Left lung (tissue), 10 donors: Measurements from ENCODE around the gene NRXN2. TPM values are rescaled to one million over a fixed set of nuclear protein-coding genes. Genes with fewer than 3 reads are reported as not detected.
A peak's percentile ranks its signal among the peaks of the same experiment; 100 is the strongest.

Source experiments
- ATAC-seq: fragments of 200-7000 bp; cut with Tn5 transposase; one replicate; pipeline ENCODE4 v1.9.1; 2020; ENCODE audit warnings: moderate library complexity
- DNase-seq, 4 donors: peaks; one replicate each; pipeline ENCODE4 v3.0.0-alpha.2; 2013 to 2020
- H3K27ac ChIP-seq, 2 donors: fragments of 200-600 bp; sonication (generic) in 1 of 2; one replicate each; pipeline versions ENCODE4 v1.5.0 to v1.8.0; 2020 to 2021
- H3K27me3 ChIP-seq, 2 donors: fragments of 200-600 bp; sonication (generic) in 1 of 2; one replicate each; pipeline versions ENCODE4 v1.5.0 to v1.8.0; 2020 to 2021
- H3K36me3 ChIP-seq, 2 donors: fragments of 200-600 bp; sonication (generic) in 1 of 2; one replicate each; pipeline versions ENCODE4 v1.5.0 to v1.8.0; 2020 to 2021
- H3K4me1 ChIP-seq, 2 donors: fragments of 200-600 bp; one replicate each; pipeline ENCODE4 v1.8.0; 2021
- H3K4me3 ChIP-seq, 2 donors: fragments of 200-600 bp; sonication (generic) in 1 of 2; one replicate each; pipeline versions ENCODE4 v1.5.0 to v1.8.0; 2020 to 2021; ENCODE audit warnings: mild to moderate bottlenecking in 1 of 2
- H3K9me3 ChIP-seq, 2 donors: fragments of 200-600 bp; sonication (generic) in 1 of 2; one replicate each; pipeline versions ENCODE4 v1.5.0 to v1.8.0; 2020 to 2021
- intact Hi-C, 2 donors: fragments of 100-400 bp; cut with DNase I; formaldehyde crosslinking; loops; one replicate each; pipeline versions ENCODE4 v1.11.2 to v1.14.2; 2022
- polyA plus RNA-seq, 6 donors: library from polyadenylated mRNA; unstranded; fragments of 120-200 nt; gene quantifications; one replicate each; pipeline ENCODE4 v1.2.1, GENCODE V29; 2013; ENCODE audit not compliant: insufficient read length in 6 of 6
- total RNA-seq, 2 donors: library from RNA; stranded (reverse); fragmentation: NEBNext Ultra II Directional; extraction: Animal tissue kit (Norgen Biotek cat#: 25700); gene quantifications; one replicate each; pipeline ENCODE4 v1.2.1, GENCODE V29; 2021
- TF ChIP-seq, protein P1 (sequence below), 2 donors: fragments of 200-600 bp; sonication (generic) in 1 of 2; IDR thresholded peaks; one replicate each; pipeline versions ENCODE4 v1.5.0 to v1.8.0; 2021; ENCODE audit warnings: antibody characterized with exemption in 2 of 2
- donor health status: DM: no; HTN: yes; CAD: no.
- donor health status: DM: no; HTN: no; CAD: no.

Gene NRXN2
- total and polyA plus RNA-seq, 8 donors: 3.5 to 15.0 (median 10.4) TPM

DNA sequence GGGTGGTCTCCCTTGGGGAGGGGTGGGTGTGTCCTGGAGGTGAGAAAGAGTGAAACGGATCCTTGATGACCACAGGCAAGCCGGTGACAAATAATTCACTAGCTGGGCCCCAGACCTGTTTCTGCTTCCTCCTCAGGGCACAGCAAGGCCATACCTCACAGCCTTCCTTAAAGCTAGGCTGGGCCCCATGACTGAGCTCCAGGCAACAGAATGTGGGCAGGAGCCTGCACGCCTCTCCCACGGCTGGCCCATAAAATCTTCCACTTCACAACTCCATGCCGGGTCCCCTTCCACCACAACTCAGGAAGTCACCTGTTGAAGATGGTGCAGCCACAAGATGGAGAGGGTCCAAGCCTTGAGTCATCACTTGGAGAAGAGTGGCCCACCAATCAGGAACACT is 108.1 kb downstream of the NRXN2 start:
- H3K4me3 ChIP-seq: no peak overlapping the region
- H3K36me3 ChIP-seq: no peaks in the 10 kb centered on the region
- no peaks in the 10 kb centered on the region for H3K9me3 ChIP-seq
- H3K4me1 ChIP-seq: peaks cover 1 to 4% of the 10 kb centered on the region in 2 donors
- H3K27ac ChIP-seq: no peak overlapping the region
- DNase-seq (no peak), ATAC-seq (no peak)
- TF ChIP-seq, protein P1, sequence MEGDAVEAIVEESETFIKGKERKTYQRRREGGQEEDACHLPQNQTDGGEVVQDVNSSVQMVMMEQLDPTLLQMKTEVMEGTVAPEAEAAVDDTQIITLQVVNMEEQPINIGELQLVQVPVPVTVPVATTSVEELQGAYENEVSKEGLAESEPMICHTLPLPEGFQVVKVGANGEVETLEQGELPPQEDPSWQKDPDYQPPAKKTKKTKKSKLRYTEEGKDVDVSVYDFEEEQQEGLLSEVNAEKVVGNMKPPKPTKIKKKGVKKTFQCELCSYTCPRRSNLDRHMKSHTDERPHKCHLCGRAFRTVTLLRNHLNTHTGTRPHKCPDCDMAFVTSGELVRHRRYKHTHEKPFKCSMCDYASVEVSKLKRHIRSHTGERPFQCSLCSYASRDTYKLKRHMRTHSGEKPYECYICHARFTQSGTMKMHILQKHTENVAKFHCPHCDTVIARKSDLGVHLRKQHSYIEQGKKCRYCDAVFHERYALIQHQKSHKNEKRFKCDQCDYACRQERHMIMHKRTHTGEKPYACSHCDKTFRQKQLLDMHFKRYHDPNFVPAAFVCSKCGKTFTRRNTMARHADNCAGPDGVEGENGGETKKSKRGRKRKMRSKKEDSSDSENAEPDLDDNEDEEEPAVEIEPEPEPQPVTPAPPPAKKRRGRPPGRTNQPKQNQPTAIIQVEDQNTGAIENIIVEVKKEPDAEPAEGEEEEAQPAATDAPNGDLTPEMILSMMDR (IDR thresholded peaks at IDR 0.05): no peak
- intact Hi-C loops: no loop called here
- no peaks in the 10 kb centered on the region for H3K27me3 ChIP-seq

GRCh38 chr11:64613648-64614047 is 109.3 kb downstream of the NRXN2 start:
- ATAC-seq (no peak), DNase-seq (no peak)
- Histone ChIP-seq H3K27ac (no peak overlapping the region), H3K9me3 (no peaks in the 10 kb centered on the region), H3K27me3 (peaks cover 0 to 4% of the 10 kb centered on the region in 2 donors), H3K36me3 (no peaks in the 10 kb centered on the region), H3K4me1 (peaks cover 0 to 4% of the 10 kb centered on the region in 2 donors), H3K4me3 (no peak overlapping the region)
- TF ChIP-seq, protein P1 (IDR thresholded peaks at IDR 0.05): no peak
- intact Hi-C loops: no loop called here

- Histone ChIP-seq H3K4me3 (no peak overlapping the region), H3K27me3 (peaks cover 0 to 18% of the 10 kb centered on the region in 2 donors), H3K9me3 (no peaks in the 10 kb centered on the region), H3K4me1 (peaks cover 0 to 4% of the 10 kb centered on the region in 2 donors), H3K27ac (no peak overlapping the region), H3K36me3 (no peaks in the 10 kb centered on the region)
- DNase-seq (peak in 1 of 4 donors; percentile 55), ATAC-seq (no peak)
- TF ChIP-seq, protein P1 (IDR thresholded peaks at IDR 0.05): no peak
- intact Hi-C loops: no loop called here
Observed at GRCh38 chr11:64611869-64612646, 110.9 kb downstream of the NRXN2 start.

DNA sequence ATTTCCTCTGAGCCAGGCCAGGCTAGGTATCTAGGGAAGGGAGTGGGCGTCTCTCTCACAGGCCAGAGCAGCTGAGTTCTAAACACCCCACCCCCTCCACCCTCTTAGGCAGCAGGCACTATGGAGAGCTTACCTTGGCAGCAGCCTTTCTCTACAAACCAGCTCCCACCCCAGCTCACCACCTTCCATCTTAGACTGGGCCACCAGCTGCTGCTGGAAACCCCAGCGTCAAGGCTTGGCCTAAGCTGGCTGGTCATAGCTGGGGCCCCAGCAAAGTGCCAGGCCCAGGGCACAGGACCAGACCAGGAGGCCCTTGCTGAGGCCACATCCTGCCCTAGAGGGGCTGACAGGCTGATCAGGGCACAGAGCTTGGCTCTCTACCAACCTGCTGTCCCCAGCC is 111.8 kb downstream of the NRXN2 start:
- ATAC-seq (no peak), DNase-seq (peak in 1 of 4 donors; percentile 28)
- intact Hi-C loops: no loop called here
- Histone ChIP-seq H3K27me3 (peaks cover 0 to 27% of the 10 kb centered on the region in 2 donors), H3K4me3 (no peak overlapping the region), H3K9me3 (no peaks in the 10 kb centered on the region), H3K36me3 (no peaks in the 10 kb centered on the region), H3K4me1 (peaks cover 0 to 4% of the 10 kb centered on the region in 2 donors), H3K27ac (no peak overlapping the region)
- TF ChIP-seq, protein P1 (IDR thresholded peaks at IDR 0.05): no peak

DNA sequence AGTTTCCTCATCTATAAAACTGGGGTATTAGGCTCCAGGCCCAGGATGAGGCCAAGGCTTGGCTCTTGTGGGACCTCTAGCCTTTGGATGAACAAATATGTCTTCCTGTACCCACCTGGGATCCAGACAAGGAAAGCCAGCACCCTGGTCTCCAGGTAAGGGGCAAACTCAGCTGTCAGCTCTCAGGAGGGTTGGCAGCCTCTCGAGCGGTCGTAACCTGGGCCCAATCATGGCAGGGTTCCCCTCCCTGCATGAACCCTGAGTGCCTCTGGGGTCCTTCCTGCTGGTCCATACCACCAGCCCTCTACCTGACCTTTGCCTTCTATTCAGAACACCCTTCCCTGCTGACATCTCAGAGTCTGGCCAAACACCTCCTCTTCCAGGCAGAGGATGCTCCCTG is 112.4 kb downstream of the NRXN2 start:
- H3K27me3 ChIP-seq: peaks cover 0 to 33% of the 10 kb centered on the region in 2 donors
- ATAC-seq: no peak
- H3K27ac ChIP-seq: no peak overlapping the region
- DNase-seq: peak in 1 of 4 donors; percentile 14
- peaks cover 0 to 4% of the 10 kb centered on the region in 2 donors for H3K4me1 ChIP-seq
- TF ChIP-seq, protein P1 (IDR thresholded peaks at IDR 0.05): no peak
- no peaks in the 10 kb centered on the region for H3K9me3 ChIP-seq
- H3K36me3 ChIP-seq: no peaks in the 10 kb centered on the region
- no peak overlapping the region for H3K4me3 ChIP-seq
- intact Hi-C loops: no loop called here
